EH (cell line): ENCODE results near the gene PDE6H.

ENCODE experiments used
- DNase-seq: peaks from one replicate; pipeline ENCODE4 v3.0.0-alpha.2; 2015; ENCODE audit warnings: low read depth

PDE6H gene

DNA sequence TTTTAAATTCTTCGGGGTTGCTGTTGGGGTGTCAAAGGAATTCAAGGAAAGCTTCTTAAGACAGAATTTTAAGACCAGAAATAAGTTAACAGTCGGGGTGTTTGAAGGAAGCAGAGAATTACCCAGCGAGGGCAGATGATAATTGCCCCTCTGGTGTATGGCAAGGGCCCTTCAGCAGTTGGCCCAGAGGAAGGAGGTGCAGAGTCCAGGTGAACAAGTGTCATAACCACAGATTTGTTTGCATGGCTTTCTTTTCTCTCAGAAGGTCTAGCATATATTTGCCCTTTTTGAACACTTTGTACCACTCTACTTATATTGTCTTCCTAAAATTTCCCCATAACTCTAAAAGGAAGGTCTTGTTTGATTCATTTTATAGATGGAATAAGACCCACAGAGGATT, 1.8 kb downstream of the PDE6H start:
- DNase-seq = no peak

DNA sequence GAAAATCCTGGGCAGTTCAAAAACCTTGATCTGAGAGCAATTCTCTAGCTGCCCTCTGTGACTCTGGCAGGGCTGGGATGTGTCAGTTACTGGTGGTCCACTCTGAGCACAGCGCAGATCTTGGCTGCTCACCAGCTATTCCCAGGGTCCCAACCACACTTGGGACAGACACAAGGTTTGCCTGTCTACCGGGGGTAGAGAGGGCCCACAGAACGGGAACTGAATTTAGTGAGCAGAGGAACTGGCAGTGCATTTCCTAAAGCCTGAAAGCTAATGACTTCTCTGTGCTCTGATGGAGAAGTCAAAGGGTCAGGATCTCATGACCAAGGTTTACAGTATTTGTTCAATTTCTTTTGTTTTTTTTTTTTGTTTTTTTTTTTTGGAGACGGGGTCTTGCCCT, 2.6 kb downstream of the PDE6H start:
- no peak for DNase-seq

DNA sequence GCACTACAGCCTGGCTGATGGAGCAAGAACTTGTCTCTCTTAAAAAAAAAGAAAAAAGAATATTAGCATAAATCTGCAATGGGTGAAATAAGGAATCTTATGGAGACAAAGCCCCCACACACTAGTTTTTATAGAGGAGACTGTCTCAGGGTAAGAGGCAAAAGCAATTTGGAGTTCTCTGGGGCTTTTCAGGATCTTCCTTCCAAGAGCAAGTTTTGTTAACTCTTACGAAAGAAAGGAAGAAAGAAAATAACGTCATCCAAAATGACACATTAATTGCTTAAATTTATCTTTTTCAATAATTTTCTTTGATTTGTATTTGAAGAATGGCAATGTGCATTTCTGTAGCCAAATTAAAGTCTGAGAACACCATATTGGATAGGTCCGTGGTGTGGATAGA, 3.8 kb downstream of the PDE6H start:
- DNase-seq = no peak

DNA sequence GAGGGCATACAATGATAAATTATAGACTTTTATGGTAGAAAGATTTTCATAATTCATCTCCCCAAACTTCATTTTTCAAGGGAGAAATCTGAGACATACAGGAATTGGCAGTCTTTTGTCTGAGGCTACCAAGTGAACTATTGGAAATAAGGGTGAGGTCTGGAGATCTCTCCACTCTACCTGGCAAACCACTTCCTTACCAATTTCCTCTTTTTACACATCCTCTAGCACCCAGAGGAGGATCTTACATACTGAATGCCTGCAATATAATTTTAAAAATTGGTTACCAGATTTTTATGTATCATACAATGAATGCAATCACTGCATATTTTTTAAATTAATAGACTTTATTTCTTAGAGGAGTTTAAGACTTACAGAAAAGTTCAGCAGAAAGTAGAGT, 6.6 kb downstream of the PDE6H start:
- no peak for DNase-seq

DNA sequence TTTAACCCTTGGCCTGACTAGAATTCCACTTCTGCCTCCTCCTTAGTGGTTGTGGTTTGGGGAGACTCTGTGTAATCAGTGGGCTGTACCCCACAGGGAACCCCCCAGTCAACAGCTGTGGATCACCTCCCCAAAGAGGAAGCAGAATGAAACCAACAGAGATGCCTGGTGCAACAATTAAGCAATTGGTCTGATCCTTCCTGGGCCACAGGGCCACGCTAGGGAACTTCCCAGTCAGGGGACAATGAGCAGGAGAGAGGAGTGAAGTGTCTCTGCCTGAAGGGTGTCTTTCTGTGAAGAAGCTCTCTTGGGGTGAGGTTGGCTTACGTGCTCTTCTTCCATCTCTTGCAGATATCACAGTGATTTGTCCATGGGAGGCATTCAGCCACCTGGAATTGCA, 8.2 kb downstream of the PDE6H start:
- no peak for DNase-seq

DNA sequence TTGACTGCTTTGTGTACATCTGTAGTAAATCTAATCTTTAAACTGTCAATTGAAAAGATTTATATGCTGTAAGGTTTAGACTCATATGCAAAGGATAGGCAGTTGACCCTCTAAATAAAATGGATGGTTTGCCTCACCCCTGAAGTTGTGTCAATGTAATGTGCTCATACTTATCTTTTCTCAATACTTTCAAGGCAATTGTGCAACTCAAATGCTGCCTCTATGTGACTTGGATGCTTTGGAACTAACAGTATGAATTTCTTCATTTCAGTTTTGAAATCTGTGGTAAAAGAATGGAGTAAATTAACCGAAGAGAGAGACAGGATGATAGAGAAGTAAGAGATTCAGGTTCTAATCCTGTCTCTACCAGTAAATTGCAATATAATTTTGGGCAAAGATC, 9.7 kb downstream of the PDE6H start:
- no peak for DNase-seq

DNA sequence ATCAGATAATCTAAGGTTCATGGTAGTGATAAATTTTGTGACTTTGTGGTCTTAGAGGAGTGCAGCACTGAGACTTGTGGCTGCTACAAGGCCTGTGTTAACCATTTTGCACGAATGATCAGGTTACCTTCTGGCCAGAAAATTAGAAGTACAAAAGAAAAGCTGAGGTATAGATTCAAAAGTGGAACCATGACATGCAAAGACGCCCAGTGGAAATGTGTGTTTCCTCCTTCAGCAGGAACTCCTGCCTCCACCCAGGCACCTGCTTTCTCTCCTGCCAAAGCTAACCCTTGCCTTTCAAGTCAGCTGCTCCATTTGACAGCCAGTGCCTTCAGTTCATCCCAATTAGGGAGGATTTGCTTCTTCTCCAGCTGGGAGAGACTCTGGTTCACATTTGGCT, 10.1 kb downstream of the PDE6H start:
- DNase-seq = no peak

DNA sequence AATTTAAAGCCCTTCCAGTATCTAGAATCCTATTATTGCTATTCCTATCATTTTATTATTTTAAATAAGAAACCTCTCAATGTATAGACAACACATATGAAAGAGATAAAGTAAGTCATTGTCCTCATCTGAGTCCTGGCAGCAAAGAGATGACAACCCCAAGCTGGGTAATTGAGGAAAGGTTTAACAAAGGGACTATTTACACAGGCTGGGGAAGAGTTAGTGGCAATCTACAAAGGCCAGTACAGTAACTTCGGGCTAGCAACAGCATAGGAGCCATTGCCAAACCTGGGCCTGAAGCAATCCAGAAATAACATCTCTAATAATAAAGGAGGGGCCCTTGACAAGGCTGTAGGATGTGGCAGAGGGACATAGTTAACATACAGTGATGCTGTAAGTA, 11.2 kb downstream of the PDE6H start:
- DNase-seq = no peak

DNA sequence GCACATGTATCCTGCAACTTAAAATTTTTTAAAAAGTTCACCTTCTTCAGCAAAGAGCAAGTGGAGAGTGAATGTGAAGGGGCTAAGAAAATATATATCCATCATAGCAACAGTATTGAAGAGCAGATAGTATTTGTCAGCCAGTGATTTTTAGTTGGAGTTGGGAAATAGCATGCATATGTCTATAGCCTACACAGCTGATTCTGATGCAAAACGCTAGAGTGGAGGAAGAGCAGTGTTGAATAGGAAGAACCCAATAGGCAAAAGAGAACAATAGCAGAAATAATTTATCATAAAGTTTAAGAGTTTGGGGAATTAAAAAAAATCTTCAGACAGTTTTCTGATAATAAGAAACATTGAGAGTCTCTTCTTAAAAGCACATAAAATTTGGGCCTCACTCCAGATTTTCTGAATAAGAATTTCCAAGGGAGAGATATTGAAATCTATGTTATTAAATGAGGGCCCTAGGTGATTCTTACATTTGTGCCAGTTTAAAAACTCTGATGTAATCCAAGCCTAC, 12.0 kb downstream of the PDE6H start:
- no peak for DNase-seq

DNA sequence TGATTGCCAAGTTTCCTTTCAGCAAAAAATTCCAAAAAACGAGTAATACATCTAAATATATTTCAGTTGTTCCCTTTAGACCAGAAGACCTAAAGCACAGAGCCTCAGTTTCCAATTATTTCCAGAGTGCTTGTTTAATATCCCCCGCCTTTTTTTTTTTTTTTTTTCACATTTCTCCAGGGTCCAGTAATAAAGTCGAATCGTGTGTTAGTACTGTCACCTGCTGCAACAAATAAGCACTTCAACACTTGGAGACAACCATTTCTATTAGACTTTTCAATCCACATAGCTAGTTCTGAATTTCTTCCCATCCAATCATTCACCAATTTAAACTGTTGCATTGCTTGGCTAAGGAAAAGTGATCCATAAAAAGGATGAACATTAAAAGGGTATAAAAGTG, 13.6 kb downstream of the PDE6H start:
- no peak for DNase-seq

DNA sequence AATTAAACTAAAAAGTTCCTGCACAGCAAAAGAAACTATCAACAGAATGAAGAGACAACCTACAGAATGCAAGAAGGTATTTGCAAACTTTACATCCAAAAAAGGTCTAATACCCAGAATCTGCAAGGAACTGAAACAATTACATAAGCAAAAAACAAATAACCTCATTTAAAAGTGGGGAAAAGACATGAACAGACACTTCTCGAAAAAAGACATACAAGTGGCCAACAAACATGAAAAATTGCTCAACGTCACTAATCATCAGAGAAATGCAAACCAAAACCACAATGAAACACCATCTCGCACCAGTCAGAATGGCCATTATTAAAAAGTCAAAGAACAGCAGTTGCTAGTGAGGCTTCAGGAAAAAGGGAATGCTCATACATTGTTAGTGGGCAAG, 15.2 kb downstream of the PDE6H start:
- DNase-seq = no peak

DNA sequence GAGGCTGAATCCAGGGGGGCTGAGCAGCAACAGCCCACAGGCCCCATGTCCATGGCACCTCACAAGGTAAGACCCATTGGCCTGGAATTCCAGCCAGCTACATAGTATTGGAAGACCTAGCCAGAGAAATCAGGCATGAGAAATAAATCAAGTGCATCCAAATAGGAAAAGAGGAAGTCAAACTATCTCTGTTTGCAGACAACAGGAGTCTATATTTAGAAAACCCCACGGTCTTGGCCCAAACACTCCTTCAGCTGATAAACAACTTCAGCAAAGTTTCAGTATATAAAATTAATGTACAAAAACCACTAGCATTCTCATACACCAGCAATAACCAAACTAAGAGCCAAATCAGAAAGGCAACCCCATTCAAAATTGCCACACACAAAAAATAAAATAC, 16.9 kb downstream of the PDE6H start:
- no peak for DNase-seq

DNA sequence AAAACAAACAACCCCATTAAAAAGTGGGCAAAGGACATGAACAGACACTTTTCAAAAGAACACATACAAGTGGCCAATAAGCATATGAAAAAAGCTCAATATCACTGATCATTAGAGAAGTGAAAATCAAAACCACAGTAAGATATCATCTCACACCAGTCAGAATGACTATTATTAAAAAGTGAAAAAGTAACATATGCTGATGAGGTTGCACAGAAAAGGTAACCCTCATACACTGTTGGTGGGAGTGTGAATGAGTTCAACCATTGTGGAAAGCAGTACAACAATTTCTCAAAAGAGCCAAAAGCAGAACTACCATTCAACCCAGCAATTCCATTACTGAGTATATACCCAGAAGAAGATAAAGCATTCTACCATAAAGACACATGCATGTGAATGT, 18.2 kb downstream of the PDE6H start:
- no peak for DNase-seq

DNA sequence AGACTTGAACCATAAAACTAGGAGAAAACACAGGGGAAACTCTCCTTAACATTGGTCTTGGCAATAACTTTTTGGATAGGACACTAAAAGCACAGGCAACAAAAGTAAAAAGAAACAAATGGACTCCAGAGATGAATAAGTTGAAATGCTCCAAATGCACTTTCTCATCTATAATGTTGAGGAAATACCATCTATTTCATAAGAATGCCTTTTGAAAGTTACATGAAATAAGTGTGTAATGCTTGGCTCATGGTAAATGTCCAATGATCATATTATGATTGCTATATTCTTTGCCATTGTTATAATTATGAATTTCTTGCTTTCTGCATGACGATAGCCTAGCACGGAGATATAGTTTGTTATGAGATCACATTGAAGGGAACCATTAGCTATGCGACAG, 19.8 kb downstream of the PDE6H start:
- no peak for DNase-seq

DNA sequence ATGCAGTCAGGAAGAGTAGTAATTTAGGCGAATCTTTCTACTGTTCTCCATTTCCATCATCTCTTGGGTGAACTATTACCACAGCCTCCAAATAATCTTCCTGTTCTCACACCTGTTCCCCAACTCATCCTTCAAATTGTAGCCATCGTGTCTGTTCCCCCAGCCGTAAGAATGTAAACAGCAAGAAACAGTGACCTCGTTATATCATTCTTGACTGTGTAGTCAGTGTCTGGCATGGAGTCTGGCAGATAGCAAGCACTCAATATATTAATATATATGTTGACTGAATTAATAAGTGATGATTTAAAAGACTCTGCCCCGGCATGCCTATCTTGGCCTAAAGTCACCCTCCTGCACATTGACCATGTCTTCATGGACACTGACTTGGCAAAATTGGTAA, 20.3 kb downstream of the PDE6H start:
- peak; percentile 57 for DNase-seq

DNA sequence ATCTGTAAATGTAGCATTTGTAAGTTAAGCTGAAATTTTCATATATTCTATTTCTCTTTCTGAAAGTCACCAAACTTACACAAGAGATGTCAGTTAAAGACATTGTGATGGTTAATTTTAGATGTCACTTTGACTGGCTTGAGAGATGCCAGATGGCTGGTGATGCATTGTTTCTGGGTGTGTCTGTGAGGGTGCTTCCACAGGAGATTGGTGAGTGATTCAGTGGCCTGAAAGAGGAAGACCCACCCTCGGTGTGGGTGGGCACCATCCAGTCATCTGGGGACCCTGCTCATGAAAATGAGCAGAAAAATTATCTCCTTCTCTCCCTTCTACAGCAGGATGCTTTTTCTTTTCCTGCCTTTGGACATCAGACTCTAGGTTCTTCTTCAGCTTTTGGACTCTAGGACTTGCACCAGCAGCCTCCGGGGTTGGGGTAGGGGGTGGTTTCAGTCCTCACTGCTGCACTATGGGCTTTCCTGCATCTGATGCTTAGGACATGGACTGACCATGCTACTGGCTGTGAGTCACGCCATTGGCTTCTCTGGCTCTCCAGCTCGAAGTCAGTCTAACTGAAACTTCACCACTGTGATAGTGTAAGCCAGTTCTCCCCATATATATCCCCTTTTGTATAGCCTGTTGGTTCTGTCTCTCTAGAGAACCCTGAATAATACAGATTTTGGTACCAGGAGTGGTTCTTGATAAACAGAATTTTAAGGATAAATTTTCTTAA, 20.9 kb downstream of the PDE6H start:
- DNase-seq = peak; percentile 74

DNA sequence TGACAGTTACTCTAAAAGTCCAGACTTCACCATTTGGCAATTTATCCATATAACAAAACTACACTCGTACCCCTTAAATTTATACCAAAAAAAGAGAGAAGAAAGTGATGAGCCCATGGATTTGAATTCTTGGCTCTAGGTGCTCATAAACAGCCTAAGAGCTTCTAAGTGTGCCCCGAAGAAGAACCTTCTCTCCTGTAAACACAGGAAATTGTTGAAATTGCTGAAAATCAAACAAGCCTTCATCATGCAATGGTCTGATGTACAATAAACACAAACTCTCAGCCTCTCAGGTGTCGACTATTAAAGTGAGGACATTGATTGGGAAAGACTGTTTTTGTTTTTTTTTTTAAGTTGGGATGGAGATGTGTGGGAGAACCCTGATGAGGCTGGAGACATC, 21.8 kb downstream of the PDE6H start:
- DNase-seq = peak; percentile 18

DNA sequence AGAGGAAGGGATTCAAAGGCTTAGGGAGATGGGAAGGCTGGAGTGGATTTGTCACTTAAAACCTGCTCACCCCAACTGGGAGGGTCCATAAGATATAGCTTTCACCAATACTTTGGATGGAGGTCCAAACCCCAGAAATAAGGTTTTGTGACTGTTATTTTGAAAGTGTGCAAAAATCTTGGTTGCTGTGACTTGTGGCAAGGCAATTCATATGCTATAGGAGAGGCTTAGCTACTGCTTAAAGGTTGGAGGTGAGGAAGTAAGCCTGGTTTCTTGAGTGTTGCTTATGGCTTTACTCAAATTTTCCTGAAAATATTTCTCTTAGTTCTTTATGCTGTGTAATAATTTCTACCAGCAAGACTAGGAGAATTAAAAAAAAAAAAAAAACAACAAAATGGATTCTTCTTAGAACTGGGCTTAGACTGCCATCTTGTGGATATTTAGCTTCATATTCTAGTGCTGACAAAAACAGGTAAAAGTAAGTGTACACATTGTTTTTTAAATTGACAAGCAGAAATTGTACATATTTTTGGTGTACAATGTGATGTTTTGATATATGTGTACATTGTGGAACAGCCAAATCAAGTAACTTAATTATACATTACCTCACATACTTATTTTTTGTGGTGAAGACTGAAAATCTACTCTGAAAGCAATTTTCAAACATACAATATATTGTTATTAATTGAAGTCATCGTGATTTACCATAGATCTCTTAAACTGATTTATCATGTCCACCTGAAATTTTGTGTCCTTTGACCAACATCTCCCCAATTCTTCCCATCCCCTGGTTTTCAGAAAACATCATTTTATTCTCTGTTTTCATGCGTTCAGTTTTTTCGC, 23.0 kb downstream of the PDE6H start:
- DNase-seq = peak; percentile 74

DNA sequence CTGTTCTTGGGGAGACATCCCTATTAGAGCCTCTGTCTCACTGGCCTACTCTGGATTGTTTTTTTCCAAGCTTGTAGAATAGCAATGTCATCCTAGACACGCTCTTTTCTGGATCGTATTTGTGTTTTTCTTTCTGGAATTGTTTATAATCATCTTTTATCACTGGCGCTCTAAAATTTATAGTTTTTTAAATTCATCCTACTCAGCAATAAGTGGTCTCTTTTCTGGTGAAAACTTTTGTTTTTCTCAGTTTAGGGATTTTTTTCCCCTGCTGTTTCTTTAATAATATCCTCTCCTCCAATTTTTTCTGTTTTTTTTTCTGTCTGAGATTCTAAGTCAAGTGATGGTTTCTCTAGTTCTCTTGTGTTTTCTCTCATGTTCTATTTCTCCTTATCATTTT, 25.2 kb downstream of the PDE6H start:
- no peak for DNase-seq

DNA sequence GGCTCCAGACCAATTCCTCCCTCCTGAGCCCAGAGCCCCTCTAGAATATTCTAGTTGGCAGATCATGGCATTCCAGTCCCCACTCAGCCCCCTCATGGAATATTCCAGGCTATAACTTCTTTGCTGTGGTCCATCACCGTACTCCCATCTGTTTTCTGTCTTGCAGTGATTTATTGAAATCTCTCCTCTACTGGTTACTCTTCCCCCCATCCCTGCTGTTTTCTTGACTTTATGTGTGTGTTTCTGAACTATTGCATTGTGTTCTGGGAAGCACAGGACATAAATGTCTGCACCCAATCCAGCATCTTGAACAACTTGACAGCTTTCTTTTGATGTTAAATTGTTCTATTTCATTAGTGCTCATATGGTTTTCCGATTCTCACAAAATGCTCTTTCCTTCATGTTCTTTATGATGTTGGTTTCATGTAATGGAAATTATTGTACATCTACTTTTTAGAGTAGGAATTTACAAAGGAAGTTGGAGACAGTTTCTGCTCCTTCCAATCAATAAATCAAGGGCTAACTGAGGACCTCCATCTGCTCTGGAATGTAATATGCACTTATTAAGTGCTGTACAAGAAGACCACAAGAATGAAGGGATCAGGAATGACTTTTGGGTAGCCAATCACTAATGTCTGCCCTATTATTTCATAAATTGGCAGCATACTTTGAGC, 26.3 kb downstream of the PDE6H start:
- DNase-seq = peak; percentile 63

DNA sequence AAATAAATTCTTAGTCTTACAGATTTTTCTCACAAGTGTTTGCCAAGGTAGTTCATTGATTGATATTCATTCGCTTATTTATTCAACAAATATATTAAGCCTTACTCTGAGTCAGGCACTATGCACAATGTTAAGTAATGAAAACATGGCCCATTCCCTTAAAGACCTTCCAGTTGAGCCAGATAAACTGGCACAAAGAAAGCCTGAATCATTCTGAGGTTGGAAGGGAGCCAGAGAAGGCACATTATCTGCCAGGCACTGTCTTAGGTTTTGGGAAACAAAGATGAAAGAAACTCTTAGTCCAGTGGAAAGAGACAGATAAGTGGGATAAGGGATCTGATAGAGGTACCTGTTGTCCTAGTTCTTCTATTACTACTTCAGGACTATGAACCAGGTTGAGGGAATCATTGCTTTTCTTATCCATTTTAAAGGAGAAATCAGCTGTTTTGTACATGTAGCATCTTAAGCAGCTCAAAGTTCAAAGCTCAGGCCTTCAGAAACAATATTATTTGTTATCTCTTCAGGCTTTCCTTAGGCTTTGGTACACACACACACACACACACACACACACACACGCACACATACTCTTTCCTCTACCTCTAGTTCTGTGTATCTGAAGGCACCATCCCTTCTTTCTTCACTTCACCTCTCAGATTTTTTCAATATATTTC, 27.0 kb downstream of the PDE6H start:
- no peak for DNase-seq

DNA sequence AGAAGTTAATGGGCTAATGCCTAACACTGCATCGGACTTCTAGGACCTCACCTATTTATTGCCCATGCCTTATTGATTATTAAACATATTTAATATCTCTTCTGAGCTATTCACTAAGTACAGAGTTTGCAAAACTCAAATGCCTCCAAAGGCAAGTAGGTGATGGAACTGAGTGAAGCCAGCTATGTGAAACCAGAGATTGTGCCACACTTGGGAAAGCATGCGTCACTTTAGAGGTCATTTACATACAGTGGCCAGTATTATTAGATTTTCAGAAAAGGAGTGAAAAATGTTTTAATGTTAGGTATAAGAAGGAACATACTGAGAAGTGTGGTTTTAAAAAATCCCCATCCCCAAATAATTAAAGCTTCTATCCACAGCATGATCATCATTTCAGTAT, 27.7 kb downstream of the PDE6H start:
- no peak for DNase-seq
